ENCODE data around the gene TBL1X.

TBL1X gene

DNA sequence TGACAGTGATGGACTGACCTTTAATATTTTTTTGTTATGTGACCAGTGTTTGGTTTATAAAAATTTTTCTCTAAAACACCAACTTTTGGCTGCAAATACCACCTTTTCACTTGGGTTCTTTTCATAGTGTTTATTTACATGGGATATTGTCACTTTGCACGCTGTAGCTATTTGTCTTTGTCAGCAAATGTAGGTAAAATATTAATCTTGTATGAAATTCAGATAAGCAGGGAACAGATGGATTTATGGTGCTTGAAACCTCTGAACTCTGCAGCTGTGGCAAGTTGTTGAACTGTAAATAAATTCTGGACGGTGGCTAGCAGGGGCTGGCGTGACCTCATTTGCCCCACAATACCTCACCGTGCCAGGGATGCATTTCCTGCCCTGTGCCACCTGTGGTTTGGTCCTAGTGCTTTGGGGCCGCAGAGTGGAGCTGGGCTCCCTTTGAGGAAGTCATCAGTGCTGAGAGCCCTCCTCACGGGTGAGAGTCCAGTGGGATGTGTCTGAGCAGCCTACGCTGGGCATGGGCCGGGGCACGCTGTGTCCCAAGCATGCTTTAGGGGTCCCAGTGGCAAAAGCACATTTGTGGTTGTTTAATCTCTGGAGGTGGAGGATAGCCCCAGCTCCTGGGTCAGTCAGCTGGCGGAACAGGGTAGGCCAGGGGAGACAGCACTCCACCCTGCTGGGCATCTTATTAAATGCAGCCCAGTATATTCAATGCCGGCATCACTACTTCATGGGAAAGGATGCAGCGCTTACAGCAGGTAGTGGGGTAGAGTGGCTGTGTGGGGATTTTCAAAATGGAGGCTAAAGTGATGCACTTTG lies 108.6 kb downstream of the TBL1X start:
- no peak overlapping the region for H3K9ac ChIP-seq (ENCODE audit: low read depth in 1 of 2, low read length in 2 of 2)
- peaks cover 0 to 3% of the 10 kb centered on the region in 2 donors for H3K27me3 ChIP-seq (ENCODE audit: control insufficient read depth in 2 of 2, insufficient read depth in 2 of 2, low read length in 2 of 2)
- no peak overlapping the region for H3K4me3 ChIP-seq (ENCODE audit: low read length in 2 of 2)

GRCh38 chrX:9576059-9576458 lies 111.2 kb downstream of the TBL1X start:
- no peak overlapping the region for H3K27ac ChIP-seq (ENCODE audit: low read depth in 2 of 2, low read length in 2 of 2)
- H3K9ac ChIP-seq (ENCODE audit: low read depth in 1 of 2, low read length in 2 of 2): no peak overlapping the region
- peaks cover 0 to 3% of the 10 kb centered on the region in 2 donors for H3K27me3 ChIP-seq (ENCODE audit: control insufficient read depth in 2 of 2, insufficient read depth in 2 of 2, low read length in 2 of 2)
- no peaks in the 10 kb centered on the region for H3K4me1 ChIP-seq (ENCODE audit: control insufficient read depth in 2 of 2, insufficient read depth in 2 of 2, low read length in 2 of 2)
- H3K36me3 ChIP-seq (ENCODE audit: control insufficient read depth in 2 of 2, insufficient read depth in 2 of 2, low read length in 2 of 2): no peaks in the 10 kb centered on the region
- H3K9me3 ChIP-seq (ENCODE audit: control insufficient read depth in 2 of 2, low read length in 2 of 2): no peaks in the 10 kb centered on the region
- H3K4me3 ChIP-seq (ENCODE audit: low read length in 2 of 2): no peak overlapping the region

More for the DNA sequence above, 108.6 kb downstream of the TBL1X start:
- Histone ChIP-seq H3K4me1 (ENCODE audit: control insufficient read depth in 2 of 2, insufficient read depth in 2 of 2, low read length in 2 of 2) (no peaks in the 10 kb centered on the region), H3K27ac (ENCODE audit: low read depth in 2 of 2, low read length in 2 of 2) (no peak overlapping the region), H3K36me3 (ENCODE audit: control insufficient read depth in 2 of 2, insufficient read depth in 2 of 2, low read length in 2 of 2) (no peaks in the 10 kb centered on the region), H3K9me3 (ENCODE audit: control insufficient read depth in 2 of 2, low read length in 2 of 2) (no peaks in the 10 kb centered on the region)

- H3K4me3 ChIP-seq (ENCODE audit: low read length in 2 of 2): no peak overlapping the region
- no peaks in the 10 kb centered on the region for H3K9me3 ChIP-seq (ENCODE audit: control insufficient read depth in 2 of 2, low read length in 2 of 2)
- no peaks in the 10 kb centered on the region for H3K36me3 ChIP-seq (ENCODE audit: control insufficient read depth in 2 of 2, insufficient read depth in 2 of 2, low read length in 2 of 2)
- H3K27ac ChIP-seq (ENCODE audit: low read depth in 2 of 2, low read length in 2 of 2): no peak overlapping the region
- H3K4me1 ChIP-seq (ENCODE audit: control insufficient read depth in 2 of 2, insufficient read depth in 2 of 2, low read length in 2 of 2): no peaks in the 10 kb centered on the region
- H3K9ac ChIP-seq (ENCODE audit: low read depth in 1 of 2, low read length in 2 of 2): no peak overlapping the region
- H3K27me3 ChIP-seq (ENCODE audit: control insufficient read depth in 2 of 2, insufficient read depth in 2 of 2, low read length in 2 of 2): no peaks in the 10 kb centered on the region
Measured at GRCh38 chrX:9577555-9577954, 112.7 kb downstream of the TBL1X start.

DNA sequence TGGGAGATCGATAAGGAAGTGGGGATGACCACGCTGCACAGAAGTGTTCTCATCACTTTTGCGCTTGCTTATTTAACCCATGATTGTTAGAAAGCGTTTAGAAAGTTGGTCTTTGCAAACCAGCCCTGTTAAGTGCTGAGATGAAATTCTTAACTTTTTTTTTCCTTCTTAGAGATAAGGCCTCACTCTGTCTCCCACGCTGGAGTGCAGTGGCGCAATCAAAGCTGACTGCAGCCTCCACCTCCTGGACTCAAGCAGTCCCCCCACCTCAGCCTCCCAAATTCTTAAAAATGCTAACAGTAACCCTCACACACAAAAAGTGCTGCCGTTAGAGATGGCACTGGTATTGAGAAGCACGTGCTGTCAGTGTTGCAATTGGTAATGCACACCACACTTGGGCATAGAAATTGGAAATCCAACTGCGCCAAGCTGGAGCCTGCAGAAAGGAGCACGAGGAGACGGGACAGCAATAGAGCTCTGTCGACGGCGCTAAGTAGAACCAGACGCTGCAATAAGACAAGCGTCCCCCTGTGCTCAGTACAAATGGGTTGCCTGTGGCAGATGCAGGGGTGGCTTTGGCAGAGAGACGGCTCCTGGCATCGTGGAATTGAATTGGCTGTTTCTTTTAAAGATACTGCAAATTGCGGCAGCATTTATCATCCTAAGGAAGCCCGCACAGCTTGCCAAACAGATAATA lies 113.4 kb downstream of the TBL1X start:
- no peaks in the 10 kb centered on the region for H3K9me3 ChIP-seq (ENCODE audit: control insufficient read depth in 2 of 2, low read length in 2 of 2)
- peaks cover 0 to 3% of the 10 kb centered on the region in 2 donors for H3K4me1 ChIP-seq (ENCODE audit: control insufficient read depth in 2 of 2, insufficient read depth in 2 of 2, low read length in 2 of 2)
- no peak overlapping the region for H3K9ac ChIP-seq (ENCODE audit: low read depth in 1 of 2, low read length in 2 of 2)
- no peak overlapping the region for H3K4me3 ChIP-seq (ENCODE audit: low read length in 2 of 2)
- no peaks in the 10 kb centered on the region for H3K27me3 ChIP-seq (ENCODE audit: control insufficient read depth in 2 of 2, insufficient read depth in 2 of 2, low read length in 2 of 2)
- H3K27ac ChIP-seq (ENCODE audit: low read depth in 2 of 2, low read length in 2 of 2): no peak overlapping the region
- H3K36me3 ChIP-seq (ENCODE audit: control insufficient read depth in 2 of 2, insufficient read depth in 2 of 2, low read length in 2 of 2): no peaks in the 10 kb centered on the region

DNA sequence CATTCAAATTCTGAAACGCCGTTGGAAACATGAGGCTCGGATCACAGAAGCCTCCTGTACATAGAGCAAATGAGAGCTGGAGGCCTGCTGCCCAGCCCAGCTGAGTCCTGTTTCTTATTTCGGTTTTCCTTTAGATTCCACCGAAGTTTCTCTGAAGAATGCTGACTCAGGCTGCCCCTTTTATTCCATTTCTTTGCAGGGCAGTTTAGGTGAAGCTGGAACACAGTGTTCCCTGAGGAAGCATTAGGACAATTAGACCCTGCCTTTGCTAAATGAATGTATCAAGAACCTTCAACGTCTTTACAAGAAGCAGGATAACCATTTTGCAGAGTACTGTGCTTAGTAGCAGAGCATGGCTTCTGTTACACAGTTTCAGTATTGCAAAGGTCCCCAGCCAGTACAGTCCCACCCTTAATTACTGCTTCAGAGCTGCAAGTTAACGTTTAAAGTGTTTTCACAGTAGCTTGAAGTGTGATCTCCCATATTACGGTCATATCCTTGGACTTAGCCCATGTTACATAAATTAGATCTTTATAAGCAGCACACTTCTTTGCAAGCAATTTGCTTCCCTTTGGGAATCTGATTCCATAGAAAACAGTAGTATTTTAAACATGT lies 117.0 kb downstream of the TBL1X start:
- no peak overlapping the region for H3K4me3 ChIP-seq (ENCODE audit: low read length in 2 of 2)
- H3K9me3 ChIP-seq (ENCODE audit: control insufficient read depth in 2 of 2, low read length in 2 of 2): no peaks in the 10 kb centered on the region
- H3K27me3 ChIP-seq (ENCODE audit: control insufficient read depth in 2 of 2, insufficient read depth in 2 of 2, low read length in 2 of 2): no peaks in the 10 kb centered on the region
- H3K36me3 ChIP-seq (ENCODE audit: control insufficient read depth in 2 of 2, insufficient read depth in 2 of 2, low read length in 2 of 2): no peaks in the 10 kb centered on the region
- no peak overlapping the region for H3K27ac ChIP-seq (ENCODE audit: low read depth in 2 of 2, low read length in 2 of 2)
- H3K9ac ChIP-seq (ENCODE audit: low read depth in 1 of 2, low read length in 2 of 2): no peak overlapping the region
- peaks cover 0 to 3% of the 10 kb centered on the region in 2 donors for H3K4me1 ChIP-seq (ENCODE audit: control insufficient read depth in 2 of 2, insufficient read depth in 2 of 2, low read length in 2 of 2)

- Histone ChIP-seq H3K4me1 (ENCODE audit: control insufficient read depth in 2 of 2, insufficient read depth in 2 of 2, low read length in 2 of 2) (peaks cover 0 to 3% of the 10 kb centered on the region in 2 donors), H3K27ac (ENCODE audit: low read depth in 2 of 2, low read length in 2 of 2) (no peak overlapping the region), H3K9me3 (ENCODE audit: control insufficient read depth in 2 of 2, low read length in 2 of 2) (no peaks in the 10 kb centered on the region), H3K4me3 (ENCODE audit: low read length in 2 of 2) (no peak overlapping the region), H3K27me3 (ENCODE audit: control insufficient read depth in 2 of 2, insufficient read depth in 2 of 2, low read length in 2 of 2) (no peaks in the 10 kb centered on the region), H3K36me3 (ENCODE audit: control insufficient read depth in 2 of 2, insufficient read depth in 2 of 2, low read length in 2 of 2) (no peaks in the 10 kb centered on the region), H3K9ac (ENCODE audit: low read depth in 1 of 2, low read length in 2 of 2) (no peak overlapping the region)
Measured at GRCh38 chrX:9582956-9583355, 118.1 kb downstream of the TBL1X start.

GRCh38 chrX:9586992-9587392 lies 122.1 kb downstream of the TBL1X start:
- Histone ChIP-seq H3K36me3 (ENCODE audit: control insufficient read depth in 2 of 2, insufficient read depth in 2 of 2, low read length in 2 of 2) (no peaks in the 10 kb centered on the region), H3K27me3 (ENCODE audit: control insufficient read depth in 2 of 2, insufficient read depth in 2 of 2, low read length in 2 of 2) (no peaks in the 10 kb centered on the region), H3K27ac (ENCODE audit: low read depth in 2 of 2, low read length in 2 of 2) (no peak overlapping the region)

DNA sequence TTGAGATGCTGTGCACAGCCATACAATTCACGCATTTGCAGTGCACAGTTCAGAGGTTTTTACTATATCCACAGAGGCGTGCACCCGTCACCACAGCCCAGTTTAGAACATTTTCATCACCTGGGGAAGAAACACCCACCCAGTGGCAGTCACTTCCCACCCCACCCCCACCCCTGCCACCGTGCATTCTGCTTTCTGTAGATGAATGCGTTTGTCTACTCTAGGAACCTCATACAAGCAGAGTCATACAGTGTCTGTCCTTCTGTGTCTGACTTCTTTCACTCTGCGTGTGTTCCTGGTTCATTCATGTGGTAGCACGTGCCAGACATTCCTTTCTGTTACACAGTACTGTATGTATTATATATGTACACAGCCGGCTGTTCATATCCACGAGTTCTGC lies 122.8 kb downstream of the TBL1X start:
- H3K27me3 ChIP-seq (ENCODE audit: control insufficient read depth in 2 of 2, insufficient read depth in 2 of 2, low read length in 2 of 2): no peaks in the 10 kb centered on the region
- no peak overlapping the region for H3K27ac ChIP-seq (ENCODE audit: low read depth in 2 of 2, low read length in 2 of 2)
- H3K9ac ChIP-seq (ENCODE audit: low read depth in 1 of 2, low read length in 2 of 2): no peak overlapping the region
- H3K9me3 ChIP-seq (ENCODE audit: control insufficient read depth in 2 of 2, low read length in 2 of 2): no peaks in the 10 kb centered on the region
- H3K4me3 ChIP-seq (ENCODE audit: low read length in 2 of 2): no peak overlapping the region
- peaks cover 0 to 3% of the 10 kb centered on the region in 2 donors for H3K4me1 ChIP-seq (ENCODE audit: control insufficient read depth in 2 of 2, insufficient read depth in 2 of 2, low read length in 2 of 2)
- no peaks in the 10 kb centered on the region for H3K36me3 ChIP-seq (ENCODE audit: control insufficient read depth in 2 of 2, insufficient read depth in 2 of 2, low read length in 2 of 2)

More at GRCh38 chrX:9586992-9587392, 122.1 kb downstream of the TBL1X start:
- peaks cover 0 to 3% of the 10 kb centered on the region in 2 donors for H3K4me1 ChIP-seq (ENCODE audit: control insufficient read depth in 2 of 2, insufficient read depth in 2 of 2, low read length in 2 of 2)
- no peaks in the 10 kb centered on the region for H3K9me3 ChIP-seq (ENCODE audit: control insufficient read depth in 2 of 2, low read length in 2 of 2)
- no peak overlapping the region for H3K9ac ChIP-seq (ENCODE audit: low read depth in 1 of 2, low read length in 2 of 2)
- no peak overlapping the region for H3K4me3 ChIP-seq (ENCODE audit: low read length in 2 of 2)

DNA sequence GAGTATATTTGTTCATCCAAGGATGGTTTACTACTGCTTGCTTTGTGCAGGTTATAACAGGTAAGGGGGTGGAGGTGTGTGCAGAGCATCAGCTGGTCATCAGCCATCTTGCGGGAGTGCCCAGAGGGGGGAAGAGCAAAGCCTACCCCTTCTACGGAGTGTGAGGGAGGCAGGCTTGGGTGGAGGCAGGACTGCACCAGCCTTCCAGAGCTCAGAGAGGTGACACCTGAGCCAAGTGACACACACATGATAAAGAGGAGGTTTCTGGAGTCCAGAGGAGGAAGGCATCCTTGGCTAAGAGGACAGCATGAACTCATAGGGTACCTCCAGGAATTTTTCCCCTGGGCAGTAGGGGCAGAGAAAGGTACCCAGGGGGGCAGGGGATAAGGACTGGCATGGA lies 126.6 kb downstream of the TBL1X start:
- no peaks in the 10 kb centered on the region for H3K4me1 ChIP-seq (ENCODE audit: control insufficient read depth in 2 of 2, insufficient read depth in 2 of 2, low read length in 2 of 2)
- H3K9ac ChIP-seq (ENCODE audit: low read depth in 1 of 2, low read length in 2 of 2): no peak overlapping the region
- no peak overlapping the region for H3K27ac ChIP-seq (ENCODE audit: low read depth in 2 of 2, low read length in 2 of 2)
- no peaks in the 10 kb centered on the region for H3K36me3 ChIP-seq (ENCODE audit: control insufficient read depth in 2 of 2, insufficient read depth in 2 of 2, low read length in 2 of 2)
- H3K4me3 ChIP-seq (ENCODE audit: low read length in 2 of 2): no peak overlapping the region
- no peaks in the 10 kb centered on the region for H3K9me3 ChIP-seq (ENCODE audit: control insufficient read depth in 2 of 2, low read length in 2 of 2)
- no peaks in the 10 kb centered on the region for H3K27me3 ChIP-seq (ENCODE audit: control insufficient read depth in 2 of 2, insufficient read depth in 2 of 2, low read length in 2 of 2)

GRCh38 chrX:9593756-9594155 lies 128.9 kb downstream of the TBL1X start:
- Histone ChIP-seq H3K27me3 (ENCODE audit: control insufficient read depth in 2 of 2, insufficient read depth in 2 of 2, low read length in 2 of 2) (no peaks in the 10 kb centered on the region), H3K36me3 (ENCODE audit: control insufficient read depth in 2 of 2, insufficient read depth in 2 of 2, low read length in 2 of 2) (no peaks in the 10 kb centered on the region), H3K9ac (ENCODE audit: low read depth in 1 of 2, low read length in 2 of 2) (no peak overlapping the region), H3K27ac (ENCODE audit: low read depth in 2 of 2, low read length in 2 of 2) (no peak overlapping the region), H3K4me3 (ENCODE audit: low read length in 2 of 2) (no peak overlapping the region), H3K4me1 (ENCODE audit: control insufficient read depth in 2 of 2, insufficient read depth in 2 of 2, low read length in 2 of 2) (no peaks in the 10 kb centered on the region), H3K9me3 (ENCODE audit: control insufficient read depth in 2 of 2, low read length in 2 of 2) (no peaks in the 10 kb centered on the region)
